Urothelium cell line (cell line): ENCODE data around the gene SCN1A.
"Not testable (repeated sequence)": the region's sequence is repeated elsewhere in the genome, so short reads cannot be mapped to it uniquely, and the experiment has no call there.

Experiments used
- DNase-seq: peaks from one replicate; pipeline ENCODE4 v3.0.0; 2011; ENCODE audit warnings: low spot score, mixed read lengths
- FAIRE-seq: peaks from 2 replicates; lab custom pipeline; 2011; peaks lifted over from hg19 to GRCh38; lab: Jason Lieb, UNC

The SCN1A gene

GRCh38 chr2:166127217-166128155, at the start of gene SCN1A:
Gene SCN1A, minus strand, starts transcription at chr2:166128020. Its CDS starts 54,399 bp downstream, at chr2:166073621.
- DNase-seq, result peak; percentile 27
- FAIRE-seq, result no peak

DNA sequence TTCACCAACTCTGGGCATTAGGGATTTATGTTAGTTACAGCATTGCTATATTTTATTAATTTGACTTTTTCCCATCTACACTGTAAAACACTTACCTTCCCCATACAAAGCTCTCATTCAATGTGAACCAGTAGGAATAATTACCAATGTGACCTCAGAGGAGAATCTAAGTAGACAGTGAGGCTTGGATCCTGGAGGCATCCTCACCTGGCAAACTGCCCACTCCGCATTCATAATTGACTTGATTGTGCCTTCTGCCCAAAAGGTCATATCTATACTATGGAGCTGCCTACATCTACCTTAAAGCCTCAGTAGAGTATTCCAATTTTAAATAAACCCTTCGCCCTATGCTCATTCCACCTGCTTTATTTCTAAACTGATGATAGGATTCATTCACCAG, 45.4 kb upstream of the SCN1A start:
- DNase-seq (no peak), FAIRE-seq (no peak)

GRCh38 chr2:166171216-166171615, 43.4 kb upstream of the SCN1A start:
- no peak for FAIRE-seq

GRCh38 chr2:166170356-166170755, 42.5 kb upstream of the SCN1A start:
- DNase-seq, result peak; percentile 37
- FAIRE-seq, result no peak

More at GRCh38 chr2:166171216-166171615, 43.4 kb upstream of the SCN1A start:
- no peak for DNase-seq

GRCh38 chr2:166167449-166167848, 39.6 kb upstream of the SCN1A start:
- DNase-seq (no peak), FAIRE-seq (no peak)

DNA sequence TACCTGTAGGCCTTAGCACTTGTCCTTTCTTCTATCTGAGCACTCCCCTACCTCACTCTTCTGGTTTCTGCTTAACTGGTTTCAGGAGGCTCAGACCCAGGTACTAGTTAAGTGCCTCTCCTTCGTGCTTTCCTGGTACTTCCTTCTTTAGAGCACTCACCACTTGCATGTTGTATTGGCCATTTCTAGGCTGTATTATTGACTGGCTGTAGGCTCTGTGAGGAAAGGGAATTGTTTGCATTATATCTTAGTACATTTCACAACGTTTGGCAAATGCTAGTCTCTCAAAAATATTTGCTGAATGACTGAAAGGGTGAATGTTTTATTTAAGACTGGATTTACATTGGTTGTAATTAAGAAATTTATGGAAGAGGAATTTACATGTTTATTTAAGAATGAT, 36.0 kb upstream of the SCN1A start:
- DNase-seq (no peak), FAIRE-seq (no peak)

DNA sequence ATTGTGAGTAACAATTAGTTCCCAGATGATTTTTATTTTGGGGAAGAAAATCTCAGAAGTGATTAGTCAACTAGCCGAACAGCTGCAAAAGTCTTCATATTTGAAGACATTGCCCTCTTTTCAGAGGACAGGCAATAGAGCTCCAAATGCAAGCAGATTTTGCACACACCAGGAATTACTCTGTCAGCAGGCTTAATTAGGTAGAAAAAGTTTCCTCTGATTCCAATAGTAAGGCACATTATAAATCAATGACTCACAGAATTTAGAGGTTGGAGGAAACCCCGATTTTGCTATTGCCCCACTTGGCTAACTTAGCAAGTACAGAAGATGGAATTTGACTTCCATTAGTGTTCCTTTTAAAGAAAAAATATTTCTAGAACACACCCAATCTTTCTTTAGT, 30.7 kb upstream of the SCN1A start:
- FAIRE-seq, result no peak

GRCh38 chr2:166157578-166157977, 29.8 kb upstream of the SCN1A start:
- DNase-seq (no peak), FAIRE-seq (no peak)

More for the DNA sequence above, 30.7 kb upstream of the SCN1A start:
- DNase-seq, result no peak

DNA sequence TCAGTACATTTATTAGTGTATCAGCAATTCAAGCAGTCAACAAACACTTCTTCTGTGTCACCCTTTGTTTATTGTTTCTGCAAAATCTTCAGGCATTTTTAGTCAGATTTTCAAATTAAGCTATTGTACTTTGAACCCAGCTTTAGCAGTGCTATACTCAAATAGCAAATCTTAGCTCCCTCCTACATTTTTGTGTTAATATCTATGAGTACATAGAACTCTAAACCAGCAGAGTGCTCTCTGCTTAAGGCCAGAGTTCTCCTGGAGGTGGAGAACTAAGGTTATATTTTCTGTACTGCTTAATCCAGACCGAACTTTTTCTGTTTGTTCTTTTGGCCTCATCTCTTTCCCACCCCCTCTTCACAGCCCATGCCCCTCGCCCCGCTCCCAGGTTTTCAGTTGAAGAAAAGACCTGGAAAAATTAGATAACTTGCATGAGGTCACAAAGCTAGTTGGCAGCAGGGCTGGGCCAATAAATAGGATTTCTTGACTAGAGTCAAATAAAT, 29.2 kb upstream of the SCN1A start:
- DNase-seq (no peak), FAIRE-seq (no peak)

- DNase-seq (no peak), FAIRE-seq (no peak)
Measured at GRCh38 chr2:166155589-166155988, 27.8 kb upstream of the SCN1A start.

- no peak for FAIRE-seq
- DNase-seq, result no peak
Measured at GRCh38 chr2:166154685-166155338, 27.0 kb upstream of the SCN1A start.

- no peak for FAIRE-seq
- DNase-seq, result no peak
Measured at GRCh38 chr2:166152064-166152463, 24.2 kb upstream of the SCN1A start.

- FAIRE-seq (no peak), DNase-seq (no peak)
Measured at GRCh38 chr2:166148500-166149400, 20.9 kb upstream of the SCN1A start.

GRCh38 chr2:166147883-166148282, 20.1 kb upstream of the SCN1A start:
- FAIRE-seq (no peak), DNase-seq (no peak)

DNA sequence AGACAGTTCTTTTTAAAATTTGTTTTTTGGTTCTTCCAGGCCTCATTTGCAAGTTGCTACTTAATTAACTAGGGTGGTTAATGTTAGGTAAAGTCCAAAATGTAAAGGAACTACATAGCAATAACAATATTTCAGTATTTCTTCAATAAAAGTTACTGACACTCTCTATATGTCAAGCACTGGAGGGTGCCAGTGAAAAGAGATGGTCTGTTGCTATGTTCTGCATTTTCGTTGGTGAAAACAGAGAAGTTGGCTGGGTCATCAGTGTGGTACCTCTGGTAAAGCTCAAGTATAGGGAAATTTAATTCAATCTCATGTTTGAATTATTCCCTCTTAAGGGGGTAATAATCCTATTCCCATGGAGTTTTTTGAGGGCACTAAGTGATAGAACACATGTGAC, 16.3 kb upstream of the SCN1A start:
- no peak for DNase-seq
- FAIRE-seq, result no peak

DNA sequence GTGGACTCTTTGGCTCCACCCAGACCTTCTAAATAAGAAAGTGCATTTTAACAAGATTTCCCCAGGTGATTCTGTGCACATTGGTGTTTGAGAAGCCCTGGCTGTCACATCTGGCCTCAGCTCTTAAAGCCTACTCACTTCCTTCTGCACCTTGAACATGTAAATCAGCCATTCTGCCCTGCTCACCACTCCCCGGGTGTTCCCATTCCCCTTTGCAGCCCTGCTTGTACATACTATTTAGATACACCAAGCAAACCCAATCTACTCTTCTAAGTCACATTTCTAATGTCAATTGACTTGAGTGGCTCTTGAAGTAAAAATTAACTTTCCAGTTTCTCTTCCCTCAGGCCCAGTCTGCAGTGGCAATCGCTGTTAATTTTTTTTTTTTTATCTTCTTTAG, 13.1 kb upstream of the SCN1A start:
- DNase-seq (no peak), FAIRE-seq (no peak)

DNA sequence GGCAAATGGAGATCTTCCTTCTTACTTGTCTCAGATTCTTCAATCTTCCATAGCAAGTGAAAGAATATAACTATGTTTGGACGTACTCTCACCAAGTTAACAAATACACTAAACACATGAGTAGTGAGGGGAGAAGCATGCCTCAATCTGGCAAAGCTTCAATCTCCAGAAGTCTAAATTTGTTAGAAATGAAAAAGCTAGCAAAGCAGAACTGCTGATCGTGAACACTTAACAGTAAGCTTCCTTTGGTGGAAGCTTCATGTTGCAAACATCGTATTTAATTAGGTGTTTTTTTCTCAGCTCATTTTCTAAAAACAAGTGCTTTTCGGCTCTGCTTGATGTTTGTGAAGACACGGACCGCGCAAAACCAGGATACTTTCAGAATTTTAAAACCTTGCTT, 12.7 kb upstream of the SCN1A start:
- DNase-seq, result no peak
- no peak for FAIRE-seq

DNA sequence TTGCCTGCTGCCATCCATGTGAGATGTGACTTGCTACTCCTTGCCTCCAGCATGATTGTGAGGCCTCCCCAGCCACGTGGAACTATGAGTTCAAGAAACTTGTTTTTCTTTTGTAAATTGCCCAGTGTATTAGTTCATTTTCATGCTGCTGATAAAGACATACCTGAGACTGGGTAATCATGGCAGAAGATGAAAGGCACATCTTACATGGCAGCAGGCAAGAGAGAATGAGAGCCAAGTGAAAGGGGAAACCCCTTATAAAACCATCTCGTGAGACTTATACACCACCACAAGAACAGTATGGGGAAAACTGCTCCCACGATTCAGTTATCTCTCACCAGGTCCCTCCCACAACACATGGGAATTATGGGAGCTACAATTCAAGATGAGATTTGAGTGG, 11.7 kb upstream of the SCN1A start:
- not testable (repeated sequence) for DNase-seq, FAIRE-seq

DNA sequence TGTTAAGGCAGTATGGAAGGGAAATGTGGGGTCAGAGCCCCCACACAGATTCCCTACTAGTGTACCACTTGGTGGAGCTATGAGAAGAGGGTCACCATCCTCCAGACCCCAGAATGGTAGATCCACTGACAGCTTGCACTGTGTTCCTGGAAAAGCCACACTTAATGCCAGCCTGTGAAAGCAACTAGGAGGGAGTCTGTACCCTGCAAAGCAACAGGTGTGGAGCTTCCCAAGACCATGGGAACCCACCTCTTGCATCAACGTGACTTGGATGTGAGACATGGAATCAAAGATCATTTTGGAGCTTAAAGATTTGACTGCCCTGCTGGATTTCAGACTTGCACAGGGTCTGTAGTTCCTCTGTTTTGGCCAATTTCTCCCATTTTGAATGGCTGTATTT, 10.8 kb upstream of the SCN1A start:
- DNase-seq (no peak), FAIRE-seq (no peak)

GRCh38 chr2:166138144-166138543, 10.3 kb upstream of the SCN1A start:
- DNase-seq (no peak), FAIRE-seq (no peak)

DNA sequence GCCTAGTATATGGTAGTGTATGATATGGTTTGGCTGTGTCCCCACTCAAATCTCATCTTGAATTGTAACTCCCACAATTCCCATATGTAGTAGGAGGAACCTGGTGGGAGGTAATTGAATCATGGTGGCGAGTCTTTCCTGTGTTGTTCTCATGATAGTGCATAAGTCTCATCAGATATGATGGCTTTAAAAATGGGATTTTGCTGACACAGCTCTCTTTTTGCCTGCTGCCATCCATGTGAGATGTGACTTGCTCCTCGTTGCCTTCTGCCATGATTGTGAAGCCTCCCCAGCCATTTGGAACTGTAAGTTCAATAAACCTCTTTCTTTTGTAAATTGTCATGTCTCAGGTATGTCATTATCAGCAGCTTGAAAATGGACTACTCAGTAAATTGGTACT, 9.5 kb upstream of the SCN1A start:
- FAIRE-seq, result no peak
- DNase-seq, result no peak
